Spleen (tissue), 11 donors: ENCODE results near the gene PTPRC. TPM values are rescaled to one million over a fixed set of nuclear protein-coding genes. Genes with fewer than 3 reads are reported as not detected.

ENCODE experiments used
- DNase-seq: peaks from one replicate; pipeline ENCODE4 v3.0.0-alpha.2; 2020
- H3K27ac ChIP-seq, 8 donors: fragments of 200-600 bp; sonication (generic) in 7 of 8; 1 replicate in 4 of 8; 2 replicates in 4 of 8; pipeline versions ENCODE4 v1.5.0 to v1.8.0; 2016 to 2021; ENCODE audit warnings: inconsistent platforms in 4 of 8, mild to moderate bottlenecking in 4 of 8, moderate library complexity in 1 of 8
- H3K27me3 ChIP-seq, 7 donors: fragments of 200-600 bp; sonication (generic) in 6 of 7; replicated peaks in 1 of 7; 1 replicate in 4 of 7; 2 replicates in 3 of 7; pipeline versions ENCODE4 v1.5.0 to v1.8.0; 2016 to 2021; ENCODE audit warnings: inconsistent platforms in 3 of 7, mild to moderate bottlenecking in 1 of 7
- H3K36me3 ChIP-seq, 6 donors: fragments of 200-600 bp; sonication (generic) in 5 of 6; 1 replicate in 4 of 6; 2 replicates in 2 of 6; pipeline versions ENCODE4 v1.5.0 to v1.8.0; 2016 to 2021; ENCODE audit warnings: inconsistent platforms in 2 of 6
- H3K4me1 ChIP-seq, 6 donors: fragments of 200-600 bp; sonication (generic) in 5 of 6; 1 replicate in 3 of 6; 2 replicates in 3 of 6; pipeline versions ENCODE4 v1.5.0 to v1.8.0; 2016 to 2021; ENCODE audit warnings: inconsistent platforms in 3 of 6
- H3K4me3 ChIP-seq, 8 donors: fragments of 200-600 bp; sonication (generic) in 7 of 8; 1 replicate in 4 of 8; 2 replicates in 4 of 8; pipeline versions ENCODE4 v1.5.0 to v1.8.0; 2016 to 2021; ENCODE audit warnings: inconsistent platforms in 4 of 8, mild to moderate bottlenecking in 4 of 8, moderate library complexity in 2 of 8
- H3K9me3 ChIP-seq, 8 donors: fragments of 200-600 bp; sonication (generic) in 7 of 8; 1 replicate in 4 of 8; 2 replicates in 4 of 8; pipeline versions ENCODE4 v1.5.0 to v1.8.0; 2016 to 2021; ENCODE audit warnings: inconsistent platforms in 4 of 8
- CTCF ChIP-seq, 11 experiments: fragments of 200-600 bp in 7 of 11; fragments of 450-650 bp in 4 of 11; sonication (generic) in 4 of 11; IDR thresholded peaks in 8 of 11; conservative IDR thresholded peaks in 3 of 11; 1 replicate in 7 of 11; 2 replicates in 4 of 11; pipeline versions ENCODE4 v1.4.0 to v1.8.0; 2016 to 2021; ENCODE audit warnings: antibody characterized with exemption in 11 of 11, inconsistent platforms in 4 of 11, mild to moderate bottlenecking in 1 of 11
- POLR2A ChIP-seq, 3 donors: fragments of 450-650 bp; IDR thresholded peaks; one replicate each; pipeline ENCODE4 v1.5.1; 2017; ENCODE audit warnings: antibody characterized with exemption in 3 of 3, mild to moderate bottlenecking in 1 of 3
- POLR2AphosphoS5 ChIP-seq, 3 donors: sonication (generic); formaldehyde crosslinking; IDR thresholded peaks; one replicate each; pipeline ENCODE4 v1.5.1; 2017; ENCODE audit warnings: antibody characterized with exemption in 3 of 3
- WGBS, 5 donors: extraction: QIAGEN DNeasy Blood & Tissue Kit in 3 of 5; methylation state at CpG; one replicate each; pipeline versions ENCODE4 v1.1.5 to v1.1.7; 2013 to 2018; 5-methylcytosine and 5-hydroxymethylcytosine counted together
- intact Hi-C: fragments of 100-400 bp; cut with DNase I; formaldehyde crosslinking; loops from one replicate; pipeline ENCODE4 v1.15.0; 2023; ENCODE audit warnings: low total_unique reads
- polyA plus RNA-seq, 3 donors: library from polyadenylated mRNA; stranded (reverse); fragments of 200-250 nt; gene quantifications; one replicate each; pipeline ENCODE4 v1.2.1, GENCODE V29; 2013
- total RNA-seq, 7 donors: library from RNA; depleted of rRNA in 3 of 7; stranded (reverse); fragments of >200 nt in 3 of 7; fragmentation: NEBNext Ultra II Directional in 4 of 7; extraction: Animal tissue kit (Norgen Biotek cat#: 25700) in 4 of 7; gene quantifications; one replicate each; pipeline versions ENCODE4 v1.1.0 to v1.2.1, GENCODE V29; 2016 to 2021
- donor health status: healthy with polysubstance abuse.
- donor health status: DM: no; HTN: no; CAD: no; lungs with moderate emphysema.
- donor health status: DM: no; HTN: no; CAD: no.
- donor health status: Bipolar disorder and iron deficiency.
- donor health status: healthy.
- donor health status: DM: no; HTN: no; CAD: no.
- donor health status: DM: yes; HTN: yes; CAD: no.

Gene PTPRC
- total and polyA plus RNA-seq, 10 donors = 79.2 to 716 (median 476) TPM

- peak overlapping the region in 4 of 8 donors; percentile 12 to 73 (median 53) for H3K4me3 ChIP-seq
- H3K4me1 ChIP-seq = peaks cover 1 to 72% (median 45%) of the 10 kb centered on the region in 6 donors
- 18 to 47% (median 32%) methylated on average over 1 of the region's 1 CpG for WGBS, 5 donors
- no peaks in the 10 kb centered on the region for H3K27me3 ChIP-seq
- TF ChIP-seq CTCF (IDR thresholded peaks at IDR 0.05 in 8 of 11, conservative IDR thresholded peaks at IDR 0.05 in 3 of 11) (no peak), POLR2AphosphoS5 (IDR thresholded peaks at IDR 0.05) (no peak), POLR2A (IDR thresholded peaks at IDR 0.05) (no peak)
- intact Hi-C loops = no loop called here
- no peaks in the 10 kb centered on the region for H3K9me3 ChIP-seq
- peak overlapping the region; percentile 86 to 95 (median 92) for H3K27ac ChIP-seq
- no peak for DNase-seq
- peaks cover 0 to 12% (median 0%) of the 10 kb centered on the region in 6 donors for H3K36me3 ChIP-seq
These were observed 399 bp upstream of the PTPRC start for GRCh38 chr1:198638441-198638840.

- no peaks in the 10 kb centered on the region for H3K27me3 ChIP-seq
- intact Hi-C loops = no loop called here
- H3K4me1 ChIP-seq = peaks cover 14 to 72% (median 52%) of the 10 kb centered on the region in 6 donors
- H3K4me3 ChIP-seq = peak overlapping the region; percentile 12 to 73 (median 48)
- 20 to 47% (median 27%) methylated on average over 1 of the region's 1 CpG for WGBS, 5 donors
- peaks cover 0 to 24% (median 1%) of the 10 kb centered on the region in 6 donors for H3K36me3 ChIP-seq
- DNase-seq = no peak
- H3K27ac ChIP-seq = peak overlapping the region; percentile 86 to 95 (median 92)
- no peaks in the 10 kb centered on the region for H3K9me3 ChIP-seq
- TF ChIP-seq POLR2A (IDR thresholded peaks at IDR 0.05) (no peak), POLR2AphosphoS5 (IDR thresholded peaks at IDR 0.05) (no peak), CTCF (IDR thresholded peaks at IDR 0.05 in 8 of 11, conservative IDR thresholded peaks at IDR 0.05 in 3 of 11) (no peak)
These were observed 867 bp downstream of the PTPRC start for GRCh38 chr1:198639671-198640143.

GRCh38 chr1:198640174-198640573, 1.3 kb downstream of the PTPRC start:
- peaks cover 14 to 72% (median 56%) of the 10 kb centered on the region in 6 donors for H3K4me1 ChIP-seq
- TF ChIP-seq CTCF (IDR thresholded peaks at IDR 0.05 in 8 of 11, conservative IDR thresholded peaks at IDR 0.05 in 3 of 11) (no peak), POLR2AphosphoS5 (IDR thresholded peaks at IDR 0.05) (no peak), POLR2A (IDR thresholded peaks at IDR 0.05) (no peak)
- no peaks in the 10 kb centered on the region for H3K9me3 ChIP-seq
- WGBS, 5 donors = 20 to 43% (median 24%) methylated on average over 2 of the region's 2 CpGs
- H3K27ac ChIP-seq = peak overlapping the region; percentile 86 to 95 (median 92)
- intact Hi-C loops = no loop called here
- H3K36me3 ChIP-seq = peaks cover 0 to 29% (median 2%) of the 10 kb centered on the region in 6 donors
- H3K4me3 ChIP-seq = peak overlapping the region; percentile 12 to 73 (median 48)
- DNase-seq = no peak
- H3K27me3 ChIP-seq = no peaks in the 10 kb centered on the region

- H3K27me3 ChIP-seq = no peaks in the 10 kb centered on the region
- H3K27ac ChIP-seq = peak overlapping the region; percentile 23 to 95 (median 92)
- H3K36me3 ChIP-seq = peaks cover 0 to 42% (median 2%) of the 10 kb centered on the region in 6 donors
- no peaks in the 10 kb centered on the region for H3K9me3 ChIP-seq
- WGBS, 5 donors = 16 to 36% (median 20%) methylated on average over 2 of the region's 2 CpGs
- intact Hi-C loops = no loop called here
- peak overlapping the region; percentile 12 to 73 (median 48) for H3K4me3 ChIP-seq
- peaks cover 14 to 72% (median 57%) of the 10 kb centered on the region in 6 donors for H3K4me1 ChIP-seq
- DNase-seq = no peak
- TF ChIP-seq CTCF (IDR thresholded peaks at IDR 0.05 in 8 of 11, conservative IDR thresholded peaks at IDR 0.05 in 3 of 11) (no peak), POLR2AphosphoS5 (IDR thresholded peaks at IDR 0.05) (no peak), POLR2A (IDR thresholded peaks at IDR 0.05) (no peak)
These were observed 2.7 kb downstream of the PTPRC start for GRCh38 chr1:198641501-198641900.
